GM21360 (cell line): ENCODE measurements around the gene DTX4.

ENCODE experiments used
- ATAC-seq: cut with Tn5 transposase; IDR thresholded peaks from one replicate; pipeline ENCODE4 v1.9.1; 2021; ENCODE audit warnings: mild to moderate bottlenecking, moderate library complexity; ENCODE audit not compliant: unreplicated experiment

Gene DTX4

GRCh38 chr11:59189986-59190385, 18.1 kb downstream of the DTX4 start:
- ATAC-seq = no peak

DNA sequence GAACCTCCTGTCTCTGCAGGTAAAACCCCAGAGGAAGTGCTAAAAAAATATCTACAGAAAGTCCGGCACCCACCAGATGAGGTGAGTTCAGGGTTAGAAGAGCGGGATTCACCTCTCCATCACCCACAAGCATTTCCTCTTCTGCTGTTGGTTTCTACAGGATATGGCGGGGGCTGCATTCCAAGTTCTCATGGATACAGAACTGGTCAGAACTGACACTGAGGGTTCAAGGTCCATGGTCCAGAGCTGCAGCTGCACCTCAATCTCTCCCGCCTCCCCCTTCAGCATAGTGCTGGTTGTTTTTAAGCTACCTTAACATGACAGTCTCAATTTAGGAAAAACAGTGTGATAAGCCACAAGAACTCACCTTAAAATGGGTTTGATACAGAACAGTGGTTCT, 19.2 kb downstream of the DTX4 start:
- ATAC-seq = no peak

DNA sequence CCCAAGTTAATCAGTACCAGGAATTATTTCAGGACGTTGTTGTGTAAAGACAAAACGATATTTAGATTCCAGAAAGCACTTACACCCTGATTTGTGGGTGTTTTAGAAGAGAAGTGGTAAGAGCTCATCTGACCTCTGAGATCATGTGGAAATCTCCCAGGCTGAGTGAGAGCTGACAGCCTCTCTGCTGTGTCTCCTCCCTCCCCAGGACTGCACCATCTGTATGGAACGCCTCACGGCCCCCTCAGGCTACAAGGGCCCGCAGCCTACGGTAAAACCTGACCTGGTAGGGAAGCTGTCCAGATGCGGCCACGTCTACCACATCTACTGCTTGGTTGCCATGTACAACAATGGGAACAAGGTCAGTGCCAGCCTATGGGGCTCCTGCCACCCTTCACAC, 20.0 kb downstream of the DTX4 start:
- ATAC-seq = no peak

DNA sequence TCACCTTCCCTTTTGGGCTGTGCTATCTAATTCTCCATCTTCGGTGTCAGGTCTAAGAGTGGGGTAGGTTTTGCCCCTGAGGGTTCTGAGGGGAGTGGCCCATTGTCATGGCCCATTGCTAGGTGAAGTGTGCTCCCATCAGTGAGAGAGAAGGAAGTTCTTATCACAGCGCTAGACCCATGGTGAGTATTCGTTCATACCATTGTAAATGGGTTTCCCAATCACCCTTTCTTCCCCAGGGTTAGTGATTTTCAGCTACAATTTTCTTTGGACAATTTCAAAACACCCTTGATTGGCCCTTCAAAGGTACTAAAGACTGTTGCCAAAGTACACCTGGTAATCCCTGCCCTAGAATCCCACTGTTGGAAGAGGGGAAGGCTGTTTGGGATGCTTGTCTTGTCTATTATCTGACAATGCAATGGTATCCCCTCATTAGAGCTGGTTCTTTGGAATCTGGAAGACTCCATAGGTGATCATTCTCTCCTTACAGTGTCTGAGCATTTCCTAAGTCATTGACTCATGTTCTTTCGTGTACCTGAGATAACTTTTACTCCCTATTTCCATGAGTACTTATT, 20.6 kb downstream of the DTX4 start:
- no peak for ATAC-seq

DNA sequence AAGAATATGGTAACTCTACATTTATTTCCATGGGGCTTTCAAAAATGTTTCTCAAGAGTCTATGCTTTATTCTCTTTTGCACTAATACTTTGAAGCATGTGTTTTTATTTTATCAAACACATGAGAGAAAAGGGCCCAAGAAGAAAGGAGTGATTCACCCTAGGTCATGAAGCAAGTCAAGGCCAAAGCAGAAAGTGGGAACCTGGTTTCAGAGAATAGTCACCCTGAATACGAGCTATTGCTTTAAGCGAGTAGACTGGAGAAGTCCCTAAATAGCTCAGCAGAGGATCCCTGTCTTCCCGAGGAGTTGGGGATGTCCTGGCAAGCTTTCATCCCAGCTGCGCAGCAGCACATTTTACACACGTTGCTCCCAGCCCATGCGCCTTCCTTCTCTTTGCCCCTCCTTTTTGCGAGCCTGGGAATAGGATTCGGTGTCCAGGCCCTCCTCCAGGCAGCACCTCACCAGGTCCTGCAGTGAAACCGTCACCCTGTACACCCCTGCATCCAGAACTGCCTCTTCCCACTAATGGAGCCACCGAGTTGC, 21.7 kb downstream of the DTX4 start:
- ATAC-seq = no peak

GRCh38 chr11:59195586-59195985, 23.7 kb downstream of the DTX4 start:
- no peak for ATAC-seq

DNA sequence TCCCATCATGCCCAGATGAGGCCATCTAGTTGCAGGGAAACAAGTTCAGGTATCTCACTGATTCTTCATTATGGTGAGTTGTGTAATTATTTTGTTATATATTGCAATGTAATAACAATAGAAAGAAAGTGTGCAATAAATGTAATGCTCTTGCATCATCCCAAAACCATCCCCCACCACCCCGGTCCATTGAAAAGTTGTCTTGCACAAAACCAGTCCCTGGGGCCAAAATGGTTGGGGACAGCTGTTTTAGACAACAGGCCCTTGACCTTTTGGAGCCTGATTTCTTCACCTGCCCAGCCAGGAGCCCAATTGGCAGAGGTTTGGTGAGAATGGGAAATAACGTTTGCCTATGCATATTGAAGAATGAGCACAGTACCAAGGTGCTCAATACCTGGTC, 24.8 kb downstream of the DTX4 start:
- ATAC-seq = no peak

DNA sequence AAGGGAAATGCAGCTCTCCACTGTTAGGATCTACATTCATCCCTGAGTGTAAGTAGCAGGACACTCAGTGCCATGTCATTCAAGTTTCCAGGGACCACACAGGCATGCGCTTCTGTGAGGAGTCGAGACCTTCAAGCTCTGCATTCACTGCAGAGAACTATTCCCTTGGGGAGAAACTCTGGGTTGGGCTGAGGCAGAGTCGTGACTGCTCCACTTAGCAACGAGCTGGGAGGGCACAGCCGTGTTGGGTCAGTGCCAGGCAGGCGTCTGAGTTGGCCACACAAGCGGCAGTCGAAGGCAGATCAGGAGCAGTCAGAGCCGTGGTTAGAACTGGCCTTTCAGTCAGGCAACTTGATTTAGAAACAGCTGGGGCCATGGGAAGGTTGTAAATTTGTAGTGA, 26.1 kb downstream of the DTX4 start:
- no peak for ATAC-seq

DNA sequence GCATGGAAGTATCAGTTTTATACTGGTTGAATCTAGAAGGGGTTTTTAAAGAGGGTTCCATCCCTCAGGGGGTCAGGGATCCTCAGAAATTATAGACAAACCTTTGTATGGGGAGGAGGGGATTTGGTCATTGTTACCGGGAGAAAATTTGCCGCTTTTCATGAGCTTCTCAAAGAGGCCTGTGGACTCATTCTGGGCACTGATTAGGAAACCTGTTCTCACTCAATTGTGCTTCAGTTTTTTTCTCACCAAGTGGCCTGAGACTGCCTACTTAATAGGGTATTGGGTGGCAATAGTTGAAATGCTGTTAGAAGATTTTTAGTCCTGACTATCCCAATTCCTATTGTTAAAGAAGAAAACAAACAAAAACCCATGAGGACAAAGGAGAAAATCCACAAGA, 26.8 kb downstream of the DTX4 start:
- ATAC-seq = no peak

GRCh38 chr11:59199546-59200422, 27.9 kb downstream of the DTX4 start:
- ATAC-seq = peak; percentile 58

GRCh38 chr11:59200423-59200746, 28.5 kb downstream of the DTX4 start:
- ATAC-seq = no peak

DNA sequence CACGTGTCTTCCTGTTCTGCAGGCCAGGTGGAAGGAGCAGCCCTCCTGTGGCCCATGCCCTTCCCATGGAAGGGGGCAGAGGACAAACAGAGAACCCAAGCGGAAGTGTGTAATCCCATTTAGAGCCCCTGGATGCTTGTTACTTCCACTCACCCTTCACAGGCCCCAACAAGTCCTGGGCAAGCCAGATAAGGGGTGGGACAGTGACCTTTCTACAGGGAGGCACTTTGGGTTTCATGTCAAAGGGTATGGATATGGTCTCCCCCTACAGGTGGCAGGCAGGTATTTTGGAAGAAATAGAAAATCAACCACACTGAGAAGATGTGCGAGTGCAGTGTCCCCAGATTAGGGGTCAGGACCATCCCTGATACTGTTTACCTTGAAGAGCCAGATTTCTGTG, 29.4 kb downstream of the DTX4 start:
- ATAC-seq = no peak

GRCh38 chr11:59204746-59205145, 32.8 kb downstream of the DTX4 start:
- no peak for ATAC-seq

- no peak for ATAC-seq
These were observed 33.7 kb downstream of the DTX4 start for GRCh38 chr11:59205648-59206047.

DNA sequence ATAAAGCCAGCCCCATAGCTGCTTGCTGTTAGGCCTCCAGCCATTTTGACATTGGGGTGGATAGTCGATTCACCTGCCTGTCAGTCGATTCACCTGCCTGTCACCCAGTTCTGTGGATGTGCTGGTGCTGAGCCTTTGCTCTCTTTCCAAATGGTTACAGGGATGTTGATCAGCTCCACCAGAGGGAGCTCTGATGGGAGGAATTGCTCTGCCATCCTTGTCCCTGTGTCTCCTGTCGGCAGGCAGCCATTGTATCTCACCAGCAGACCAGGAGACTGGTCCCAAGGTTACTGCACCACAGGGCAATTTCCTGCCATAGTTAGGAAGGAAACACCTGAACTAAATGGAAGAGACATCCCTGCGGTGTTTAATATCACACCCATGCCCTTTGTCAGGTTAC, 34.7 kb downstream of the DTX4 start:
- no peak for ATAC-seq

GRCh38 chr11:59207988-59208451, 36.1 kb downstream of the DTX4 start:
- peak; percentile 69 for ATAC-seq

GRCh38 chr11:59208956-59209355, 37.0 kb downstream of the DTX4 start:
- no peak for ATAC-seq

- ATAC-seq = no peak
These were observed 40.3 kb downstream of the DTX4 start for GRCh38 chr11:59212222-59212621.

GRCh38 chr11:59212744-59213631, 41.1 kb downstream of the DTX4 start, which contains the start of gene MPEG1:
TSS of gene MPEG1 (minus strand) at chr11:59212927. CDS start at chr11:59212865, 62 bp downstream.
- ATAC-seq = no peak

DNA sequence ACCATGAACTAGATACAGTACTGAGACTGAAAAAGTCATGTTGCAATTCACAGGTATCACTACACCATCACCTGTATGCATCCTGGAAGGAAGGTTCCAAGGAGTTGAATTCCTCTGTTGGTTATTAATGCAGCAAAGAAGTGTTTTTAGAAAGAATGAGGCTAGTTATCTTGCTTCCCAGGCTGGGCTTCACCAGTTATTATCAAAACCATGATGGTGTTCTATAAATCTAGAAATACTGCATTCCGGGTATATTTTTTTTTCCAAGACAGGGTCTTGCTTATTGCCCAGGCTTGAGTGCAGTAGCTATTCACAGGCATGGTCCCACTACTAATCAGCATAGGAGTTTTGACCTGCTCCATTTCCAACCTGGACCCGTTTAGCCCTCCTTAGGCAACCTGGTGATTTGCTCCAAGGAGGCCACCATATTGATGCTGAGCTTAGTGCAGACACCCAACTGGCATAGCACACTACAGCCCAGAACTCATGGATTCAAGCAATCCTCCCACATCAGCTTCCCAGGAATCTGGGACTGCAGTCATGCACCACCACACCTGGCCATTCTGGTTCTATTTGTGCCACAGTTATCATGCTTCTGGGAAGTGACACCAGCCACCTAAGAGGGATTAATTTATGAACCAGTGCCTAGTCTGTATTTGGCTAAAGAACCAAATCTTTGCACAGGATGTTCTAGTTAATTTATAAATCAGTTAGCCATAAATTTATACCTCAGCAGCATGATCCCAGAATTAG, 42.4 kb downstream of the DTX4 start:
- ATAC-seq = no peak
